H1 (cell line): ENCODE data around the gene KCNT1. TPM values are rescaled to one million over a fixed set of nuclear protein-coding genes. Genes with fewer than 3 reads are reported as not detected.

Source experiments
- CTCF ChIA-PET: fragments of 300-600 bp; sonication (Branson Sonifier 250); formaldehyde crosslinking; loops from one replicate; lab custom pipeline; 2021; ENCODE audit not compliant: partially characterized antibody; lab: Charles Lee
- POLR2A ChIA-PET: fragments of 300-600 bp; sonication (Branson Sonifier 250); formaldehyde crosslinking; loops from one replicate; lab custom pipeline; 2021; ENCODE audit warnings: inconsistent platforms; ENCODE audit not compliant: partially characterized antibody; lab: Charles Lee
- DNase-seq, 2 experiments: peaks; one replicate each; pipeline versions ENCODE4 v3.0.0 to v3.0.0-alpha.2; 2010 to 2022; ENCODE audit warnings: low spot score in 2 of 2, low read depth in 1 of 2, mixed read lengths in 1 of 2
- FAIRE-seq: peaks from 2 replicates; lab custom pipeline; 2011; peaks lifted over from hg19 to GRCh38; lab: Jason Lieb, UNC
- H2AFZ ChIP-seq: 2 replicates; pipeline ENCODE4 v1.8.1; 2012; ENCODE audit warnings: low read length, inconsistent platforms
- H2AK5ac ChIP-seq: 2 replicates; pipeline ENCODE4 v1.6.1; 2013; ENCODE audit warnings: low read depth, low read length
- H2BK120ac ChIP-seq: replicated peaks from 2 replicates; pipeline ENCODE3; 2013; ENCODE audit warnings: low read depth, low read length, inconsistent platforms
- H2BK12ac ChIP-seq: 2 replicates; pipeline ENCODE4 v1.6.1; 2013; ENCODE audit warnings: low read depth, low read length
- H2BK15ac ChIP-seq: 2 replicates; pipeline ENCODE4 v1.6.1; 2013; ENCODE audit warnings: low read length
- H2BK20ac ChIP-seq: 2 replicates; pipeline ENCODE4 v1.6.1; 2013; ENCODE audit warnings: low read length
- H2BK5ac ChIP-seq: 2 replicates; pipeline ENCODE4 v1.6.1; 2013; ENCODE audit warnings: low read depth, low read length
- H3K14ac ChIP-seq: 2 replicates; pipeline ENCODE4 v1.6.1; 2013; ENCODE audit warnings: inconsistent platforms; ENCODE audit not compliant: insufficient read length
- H3K18ac ChIP-seq: 2 replicates; pipeline ENCODE4 v1.6.1; 2013; ENCODE audit warnings: low read length; ENCODE audit errors: extremely low read depth
- H3K23ac ChIP-seq: 2 replicates; pipeline ENCODE4 v1.6.1; 2013; ENCODE audit warnings: inconsistent platforms; ENCODE audit not compliant: insufficient read length
- H3K23me2 ChIP-seq: 2 replicates; pipeline ENCODE4 v1.6.1; 2013; ENCODE audit warnings: low read depth, low read length
- H3K27ac ChIP-seq: 2 replicates; pipeline ENCODE4 v1.6.1; 2011; ENCODE audit warnings: low read depth, low read length, inconsistent platforms
- H3K27me3 ChIP-seq, 4 experiments: replicated peaks in 1 of 4; 1 replicate in 1 of 4; 2 replicates in 3 of 4; pipeline versions ENCODE4 v1.6.1 to v1.8.1; 2011 to 2013; ENCODE audit warnings: low read length in 3 of 4, mild to moderate bottlenecking in 3 of 4, inconsistent platforms in 2 of 4, mixed read lengths in 2 of 4, moderate library complexity in 1 of 4; ENCODE audit not compliant: control insufficient read depth in 3 of 4, insufficient read depth in 3 of 4; ENCODE audit errors: extremely low read depth in 1 of 4
- H3K36me3 ChIP-seq, 4 experiments: 2 replicates each; pipeline versions ENCODE4 v1.6.1 to v1.8.1; 2011 to 2013; ENCODE audit warnings: mild to moderate bottlenecking in 4 of 4, low read length in 3 of 4, moderate library complexity in 2 of 4, control low read depth in 1 of 4, inconsistent platforms in 1 of 4; ENCODE audit not compliant: insufficient read depth in 4 of 4, control insufficient read depth in 2 of 4
- H3K4ac ChIP-seq: replicated peaks from 2 replicates; pipeline ENCODE3; 2013; ENCODE audit warnings: low read length, low read depth, mixed read lengths, inconsistent platforms; ENCODE audit not compliant: insufficient read length
- H3K4me1 ChIP-seq, 4 experiments: replicated peaks in 1 of 4; 1 replicate in 1 of 4; 2 replicates in 3 of 4; pipeline versions ENCODE4 v1.6.1 to v1.8.1; 2011 to 2013; ENCODE audit warnings: low read length in 3 of 4, inconsistent platforms in 2 of 4, mixed read lengths in 1 of 4; ENCODE audit not compliant: insufficient read depth in 4 of 4, control insufficient read depth in 3 of 4
- H3K4me2 ChIP-seq, 2 experiments: 2 replicates each; pipeline versions ENCODE4 v1.6.1 to v1.8.1; 2011 to 2013; ENCODE audit warnings: low read depth in 2 of 2, low read length in 2 of 2, control low read depth in 1 of 2, inconsistent platforms in 1 of 2, mild to moderate bottlenecking in 1 of 2; ENCODE audit not compliant: insufficient read depth in 1 of 2
- H3K4me3 ChIP-seq, 4 experiments: fragments of 200-600, 300-600 bp in 1 of 4; sonication (generic), shearing (Covaris generic), sonication (Bioruptor Twin) in 1 of 4; 2 replicates each; pipeline versions ENCODE4 v1.5.1 to v1.8.1; 2011 to 2016; ENCODE audit warnings: low read length in 4 of 4, low read depth in 3 of 4, control low read depth in 2 of 4, inconsistent platforms in 2 of 4, mild to moderate bottlenecking in 2 of 4, mixed read lengths in 1 of 4, moderate library complexity in 1 of 4; ENCODE audit not compliant: insufficient read depth in 2 of 4; ENCODE audit errors: extremely low read depth in 1 of 4
- H3K56ac ChIP-seq: replicated peaks from 2 replicates; pipeline ENCODE3; 2013; ENCODE audit warnings: low read depth, mild to moderate bottlenecking, mixed read lengths, low read length, inconsistent platforms; ENCODE audit not compliant: insufficient read length
- H3K79me1 ChIP-seq: 2 replicates; pipeline ENCODE4 v1.6.1; 2013; ENCODE audit warnings: low read depth, low read length, control low read depth
- H3K79me2 ChIP-seq, 2 experiments: 2 replicates each; pipeline versions ENCODE4 v1.6.1 to v1.8.1; 2012 to 2013; ENCODE audit warnings: low read length in 2 of 2, mild to moderate bottlenecking in 2 of 2, inconsistent platforms in 1 of 2; ENCODE audit not compliant: insufficient read depth in 2 of 2, control insufficient read depth in 1 of 2
- H3K9ac ChIP-seq, 4 experiments: replicated peaks in 1 of 4; 1 replicate in 1 of 4; 2 replicates in 3 of 4; pipeline versions ENCODE4 v1.6.1 to v1.8.1; 2011 to 2013; ENCODE audit warnings: low read depth in 3 of 4, low read length in 3 of 4, control low read depth in 2 of 4, mild to moderate bottlenecking in 2 of 4, moderate library complexity in 2 of 4, inconsistent platforms in 1 of 4; ENCODE audit errors: extremely low read depth in 1 of 4
- H3K9me3 ChIP-seq, 2 experiments: 2 replicates each; pipeline versions ENCODE4 v1.6.1 to v1.8.1; 2012 to 2013; ENCODE audit warnings: mild to moderate bottlenecking in 2 of 2, moderate library complexity in 2 of 2, control low read depth in 1 of 2, inconsistent platforms in 1 of 2, low read depth in 1 of 2, low read length in 1 of 2, mixed read lengths in 1 of 2; ENCODE audit not compliant: insufficient read depth in 2 of 2
- H4K20me1 ChIP-seq, 2 experiments: replicated peaks in 1 of 2; 2 replicates each; pipeline versions ENCODE3 to v1.8.1; 2011 to 2013; ENCODE audit warnings: inconsistent platforms in 2 of 2, low read length in 2 of 2, mild to moderate bottlenecking in 1 of 2; ENCODE audit not compliant: insufficient read depth in 2 of 2, control insufficient read depth in 1 of 2
- H4K5ac ChIP-seq: 2 replicates; pipeline ENCODE4 v1.6.1; 2013; ENCODE audit warnings: low read length, low read depth, mixed read lengths, inconsistent platforms; ENCODE audit not compliant: insufficient read length
- H4K8ac ChIP-seq: 2 replicates; pipeline ENCODE4 v1.8.0; 2013; ENCODE audit warnings: mild to moderate bottlenecking, moderate library complexity, low read length, inconsistent platforms; ENCODE audit not compliant: insufficient read depth; ENCODE audit errors: extremely low read depth
- H4K91ac ChIP-seq: replicated peaks from 2 replicates; pipeline ENCODE3; 2013; ENCODE audit warnings: low read length, mixed read lengths, inconsistent platforms; ENCODE audit not compliant: insufficient read length
- CBX8 ChIP-seq: fragments of 300-800, 300-1000 bp; sonication (generic); IDR thresholded peaks from 2 replicates; pipeline ENCODE4 v1.7.1; 2016; ENCODE audit warnings: low read depth, low read length, borderline replicate concordance
- CHD2 ChIP-seq: IDR thresholded peaks from 2 replicates; pipeline ENCODE4 v1.6.1; 2012; ENCODE audit warnings: low read length, improper control_type of control experiment
- CTBP2 ChIP-seq: IDR thresholded peaks from 2 replicates; pipeline ENCODE4 v1.7.0; 2011; ENCODE audit warnings: borderline replicate concordance, mild to moderate bottlenecking, moderate library complexity, mixed read lengths, low read length; ENCODE audit not compliant: insufficient read depth, insufficient read length
- EP300 ChIP-seq, 2 experiments: IDR thresholded peaks; 1 replicate in 1 of 2; 2 replicates in 1 of 2; pipeline ENCODE4 v1.6.1; 2011 to 2012; ENCODE audit warnings: low read depth in 2 of 2, low read length in 2 of 2, mild to moderate bottlenecking in 2 of 2, borderline replicate concordance in 1 of 2, inconsistent platforms in 1 of 2, moderate library complexity in 1 of 2
- EZH2 ChIP-seq: fragments of 200-600 bp; sonication (generic); IDR thresholded peaks from 2 replicates; pipeline ENCODE4 v1.7.1; 2012; ENCODE audit warnings: low read depth, mild to moderate bottlenecking, moderate library complexity, low read length, inconsistent platforms; ENCODE audit not compliant: severe bottlenecking
- GABPA ChIP-seq: IDR thresholded peaks from 2 replicates; pipeline ENCODE4 v1.6.1; 2011; ENCODE audit warnings: mild to moderate bottlenecking, low read length, moderate library complexity, borderline replicate concordance; ENCODE audit not compliant: insufficient read depth
- SRF ChIP-seq: IDR thresholded peaks from 2 replicates; pipeline ENCODE4 v1.6.1; 2011; ENCODE audit warnings: mild to moderate bottlenecking, low read depth, low read length, moderate library complexity
- WGBS, 2 experiments: shearing (Covaris generic) in 1 of 2; methylation state at CpG; one replicate each; pipeline versions ENCODE4 v1.1.6 to v1.1.7; 2013 to 2015; ENCODE audit warnings: low lambda C conversion rate in 2 of 2, mixed read lengths in 2 of 2, inconsistent platforms in 1 of 2, low coverage in 1 of 2, missing lambda C conversion rate in 1 of 2; ENCODE audit not compliant: insufficient replicate concordance in 2 of 2, insufficient coverage in 1 of 2, insufficient read length in 1 of 2; ENCODE audit errors: extremely low coverage in 1 of 2, missing lambda C conversion rate in 1 of 2; 5-methylcytosine and 5-hydroxymethylcytosine counted together
- polyA plus RNA-seq, 7 experiments: library from polyadenylated mRNA; depleted of rRNA in 3 of 7; stranded (reverse) in 5 of 7; unstranded in 2 of 7; fragments of >200 nt in 5 of 7; fragments of 200-250 nt in 2 of 7; gene quantifications; 1 replicate in 5 of 7; 2 replicates in 1 of 7; 4 replicates in 1 of 7; pipeline versions ENCODE4 v1.2.1 to v1.2.3, GENCODE V29; 2011 to 2013; ENCODE audit warnings: missing spikeins in 2 of 7, mixed read lengths in 2 of 7
- total RNA-seq: library from RNA; stranded (reverse); fragmentation: NEBNext Ultra II Directional; extraction: Animal tissue kit (Norgen Biotek cat#: 25700); gene quantifications from 2 replicates; pipeline ENCODE4 v1.2.1, GENCODE V29; 2021

The KCNT1 gene
- total and polyA plus RNA-seq, 2 of the 8 experiments (the other 6 are each of a cell fraction or from before 2014, with no cell fraction given), result 0.13 to 0.20 TPM

GRCh38 chr9:135830496-135830895 lies 128.5 kb downstream of the KCNT1 start:
- H3K79me2 ChIP-seq, result peaks cover 0 to 78% of the 10 kb centered on the region in 2 experiments; a peak in 2 of 4 replicates
- H2BK20ac ChIP-seq, result no peak overlapping the region
- H2BK120ac ChIP-seq, result no peak overlapping the region
- ChIA-PET CTCF (interaction anchor here (1.7 to 2.1 kb wide), 2 partner anchors 10 kb away, joined by 5 to 9 read pairs; no protein-coding TSS in a partner anchor), POLR2A (interaction anchor here (1.3 kb wide), 1 partner anchor 10 kb away, joined by 3 read pairs; no protein-coding TSS in a partner anchor)
- H3K4me1 ChIP-seq, result no peaks in the 10 kb centered on the region; a peak in 1 of 7 replicates
- no peak overlapping the region for H2BK12ac ChIP-seq
- H2BK15ac ChIP-seq, result no peak overlapping the region
- no peak overlapping the region for H2AFZ ChIP-seq
- H3K4me2 ChIP-seq, result no peak overlapping the region
- 93% methylated on average over 1 of the region's 1 CpG; no CpG with 5 or more reads in 1 of the 2 experiments for WGBS, 2 experiments
- no peak overlapping the region for H3K4me3 ChIP-seq
- no peak overlapping the region for H3K27ac ChIP-seq
- H3K56ac ChIP-seq, result no peak overlapping the region
- no peaks in the 10 kb centered on the region for H3K23me2 ChIP-seq
- no peak overlapping the region for H4K5ac ChIP-seq
- H3K4ac ChIP-seq, result no peak overlapping the region
- DNase-seq (no peak), FAIRE-seq (no peak)
- H2AK5ac ChIP-seq, result no peak overlapping the region
- H3K23ac ChIP-seq, result no peak overlapping the region
- H4K20me1 ChIP-seq, result peaks cover 3 to 9% of the 10 kb centered on the region in 2 experiments
- no peak overlapping the region for H3K9ac ChIP-seq
- peaks cover 5% of the 10 kb centered on the region; the same call in 1 of the 2 replicates for H3K79me1 ChIP-seq
- H3K27me3 ChIP-seq, result no peaks in the 10 kb centered on the region
- H4K8ac ChIP-seq, result no peak overlapping the region
- no peak overlapping the region for H2BK5ac ChIP-seq
- TF ChIP-seq EZH2, result no peak
- no peak for TF ChIP-seq SRF
- no peak for TF ChIP-seq CHD2
- no peak for TF ChIP-seq EP300 (IDR thresholded peaks at IDR 0.05; ENCODE audit: borderline replicate concordance in 1 of 2, low read depth in 2 of 2, low read length in 2 of 2)
- no peak for TF ChIP-seq CTBP2
- no peak for TF ChIP-seq CBX8
- TF ChIP-seq GABPA, result no peak
- TF ChIP-seq, all 59 proteins: peak for 0
- H3K9me3 ChIP-seq, result no peaks in the 10 kb centered on the region
- H4K91ac ChIP-seq, result no peak overlapping the region
- no peak overlapping the region for H3K14ac ChIP-seq
- no peak overlapping the region for H3K18ac ChIP-seq
- peaks cover 0 to 4% (median 2%) of the 10 kb centered on the region in 4 experiments; a peak in 4 of 8 replicates for H3K36me3 ChIP-seq
